Posterior vena cava (tissue), 2 donors: ENCODE measurements around the gene SWSAP1. TPM values are rescaled to one million over a fixed set of nuclear protein-coding genes. Genes with fewer than 3 reads are reported as not detected.
"Not testable (repeated sequence)": the region's sequence is repeated elsewhere in the genome, so short reads cannot be mapped to it uniquely, and the experiment has no call there.

Experiments used
- DNase-seq: peaks from one replicate; pipeline ENCODE4 v3.0.0-alpha.2; 2020; ENCODE audit warnings: low spot score
- intact Hi-C, 2 donors: fragments of 100-400 bp; cut with DNase I; formaldehyde crosslinking; loops; one replicate each; pipeline versions ENCODE4 v1.14.1 to v1.14.2; 2022 to 2023
- total RNA-seq, 2 donors: library from RNA; stranded (reverse); fragmentation: NEBNext Ultra II Directional; extraction: Animal tissue kit (Norgen Biotek cat#: 25700); gene quantifications; one replicate each; pipeline ENCODE4 v1.2.1, GENCODE V29; 2021
- donor health status: DM: yes; HTN: yes; CAD: no.
- donor health status: DM: yes; HTN: yes; CAD: no.

SWSAP1 gene
- total RNA-seq, 2 donors from 2014 or later = 1.2 to 1.8 TPM

GRCh38 chr19:11375143-11375948 is 880 bp downstream of the SWSAP1 start:
- intact Hi-C loops = no loop called here
- no peak for DNase-seq

GRCh38 chr19:11377237-11377636 is 2.8 kb downstream of the SWSAP1 start:
- DNase-seq = no peak
- intact Hi-C loops = no loop called here

- no peak for DNase-seq
- intact Hi-C loops = no loop called here
Measured at GRCh38 chr19:11377756-11378155, 3.3 kb downstream of the SWSAP1 start.

DNA sequence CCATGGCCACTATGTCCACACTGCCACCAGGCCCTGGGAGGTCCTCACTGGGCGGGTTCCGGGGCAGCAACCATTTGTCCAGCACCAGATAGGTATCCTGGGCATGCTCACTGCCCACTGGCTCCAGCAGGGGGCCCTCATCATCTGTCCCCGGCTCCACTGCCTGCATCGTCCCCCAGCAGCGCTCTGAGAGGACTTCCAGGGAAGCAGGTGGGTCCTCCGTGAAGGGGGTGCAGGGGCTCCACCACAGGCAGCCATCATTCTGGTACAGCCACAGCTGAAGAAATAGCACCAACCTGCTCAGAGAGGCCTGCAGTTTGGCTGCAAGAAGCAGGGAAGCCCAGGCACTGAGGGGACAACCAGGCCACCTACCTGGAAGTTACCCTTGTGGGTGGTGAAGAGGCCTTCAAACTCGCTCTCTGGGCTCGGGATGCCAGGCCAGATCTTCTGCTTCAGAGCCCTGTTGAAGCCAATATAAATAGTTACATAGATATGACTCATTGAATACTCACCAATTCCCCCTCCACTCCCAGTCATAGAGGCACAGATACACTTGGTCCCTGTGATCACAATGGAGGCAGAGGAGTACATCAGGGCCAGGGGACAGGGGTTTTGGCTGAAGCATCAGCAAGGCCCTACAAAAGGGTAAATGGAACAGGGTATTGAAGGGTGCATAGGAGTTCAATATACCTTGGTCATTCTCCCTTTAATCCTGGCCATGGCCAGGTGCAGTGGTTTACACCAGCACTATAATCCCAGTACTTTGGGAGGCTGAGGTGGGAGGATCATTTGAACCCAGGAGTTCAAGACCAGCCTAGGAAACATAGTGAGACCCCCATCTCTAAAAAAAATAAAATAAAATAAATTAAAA is 4.1 kb downstream of the SWSAP1 start:
- no peak for DNase-seq
- intact Hi-C loops = no loop called here

DNA sequence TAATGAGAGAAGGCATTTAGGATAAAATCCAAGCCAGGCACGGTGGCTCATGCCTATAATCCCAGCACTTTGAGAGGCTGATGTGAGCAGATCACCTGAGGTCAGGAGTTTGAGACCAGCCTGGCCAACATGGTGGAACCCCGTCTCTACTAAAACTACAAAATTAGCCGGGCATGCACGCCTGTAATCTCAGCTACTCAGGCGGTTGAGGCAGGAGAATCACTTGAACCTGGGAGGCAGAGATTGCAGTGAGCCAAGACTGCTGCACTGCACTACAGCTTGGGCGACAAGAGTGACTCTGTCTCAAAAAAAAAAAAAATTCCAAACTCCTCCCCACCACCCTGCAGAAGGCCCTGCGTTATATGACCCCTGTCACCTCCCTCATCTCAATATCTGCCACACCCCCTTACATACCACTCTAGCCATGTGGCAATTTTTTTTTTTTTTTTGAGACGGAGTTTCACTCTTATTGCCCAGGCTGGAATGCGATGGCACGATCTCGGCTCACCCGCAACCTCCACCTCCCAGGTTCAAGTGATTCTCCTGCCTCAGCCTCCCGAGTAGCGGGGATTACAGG is 4.9 kb downstream of the SWSAP1 start:
- DNase-seq, intact Hi-C loops: not testable (repeated sequence)

DNA sequence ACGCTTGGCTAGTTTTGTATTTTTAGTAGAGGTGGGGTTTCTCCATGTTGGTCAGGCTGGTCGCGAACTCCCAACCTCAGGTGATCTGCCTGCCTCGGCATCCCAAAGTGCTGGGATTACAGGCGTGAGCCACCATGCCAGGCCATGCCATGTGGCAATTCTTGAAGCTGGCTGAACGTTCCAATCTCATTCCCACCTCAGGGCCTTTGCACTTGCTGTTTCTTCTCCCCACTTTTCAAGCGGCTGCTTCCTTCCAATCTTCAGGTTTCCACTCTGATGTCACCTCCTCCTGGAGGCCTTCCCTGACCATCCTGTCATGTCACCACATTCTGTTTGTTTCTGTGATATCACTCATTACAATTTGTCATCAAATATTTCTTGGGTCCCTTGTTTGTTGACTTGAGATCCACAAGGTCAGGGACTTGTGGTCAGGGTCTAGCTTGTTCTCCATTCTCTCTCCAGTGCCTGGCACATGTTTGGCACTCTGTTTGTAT is 5.4 kb downstream of the SWSAP1 start:
- intact Hi-C loops = loop anchor here in 1 of 2 donors (10.0 kb wide), 1 partner anchor 105 kb away; the partner anchor contains the start of gene ELAVL3
- no peak for DNase-seq

GRCh38 chr19:11380653-11381537 is 6.4 kb downstream of the SWSAP1 start:
- peak; percentile 97 for DNase-seq
- intact Hi-C loops = loop anchor here in 1 of 2 donors (10.0 kb wide), 1 partner anchor 104 kb away; the partner anchor contains the start of gene ELAVL3

DNA sequence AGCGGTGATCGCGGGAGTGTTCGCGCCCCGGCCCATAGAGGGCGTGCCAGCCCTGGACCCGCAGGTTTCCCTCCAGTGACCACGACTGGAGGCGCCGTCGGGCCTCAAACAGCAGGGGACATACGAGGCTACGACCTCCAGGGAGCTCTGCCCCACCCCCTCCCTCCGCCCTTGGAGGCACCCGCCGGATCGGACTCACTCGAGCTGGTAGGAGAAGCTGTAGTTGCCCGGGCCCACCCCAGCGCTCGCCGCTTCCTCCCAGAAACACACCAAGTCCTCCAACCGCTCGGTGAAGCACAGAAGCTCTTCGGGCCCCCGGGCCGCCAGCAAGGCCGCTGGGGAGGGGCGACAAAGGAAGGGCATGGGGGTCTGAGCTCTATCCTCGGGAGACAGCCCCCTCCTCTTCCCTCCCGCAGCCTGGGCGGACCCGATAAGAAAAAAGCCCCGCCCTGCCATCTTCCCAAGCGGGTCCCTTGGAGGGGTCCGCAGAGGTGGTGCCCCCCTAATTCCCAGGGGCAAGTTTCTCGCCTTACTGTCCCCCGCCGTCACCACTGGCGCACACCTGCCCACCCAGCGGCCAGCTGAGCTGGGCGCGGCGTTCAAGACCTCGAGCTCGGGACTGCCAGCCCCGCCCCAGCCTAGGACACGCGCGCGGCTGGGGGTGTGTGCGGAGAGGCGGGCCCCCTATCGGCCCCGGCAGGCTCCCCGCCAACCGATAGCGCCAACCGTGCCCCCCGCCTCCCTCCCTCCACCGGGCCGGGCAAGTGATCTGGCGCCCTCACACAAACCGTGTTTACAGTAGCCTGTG is 8.6 kb downstream of the SWSAP1 start:
- intact Hi-C loops = loop anchor here in 1 of 2 donors (10.0 kb wide), 1 partner anchor 102 kb away; the partner anchor contains the start of gene ELAVL3
- peak; percentile 90 for DNase-seq

DNA sequence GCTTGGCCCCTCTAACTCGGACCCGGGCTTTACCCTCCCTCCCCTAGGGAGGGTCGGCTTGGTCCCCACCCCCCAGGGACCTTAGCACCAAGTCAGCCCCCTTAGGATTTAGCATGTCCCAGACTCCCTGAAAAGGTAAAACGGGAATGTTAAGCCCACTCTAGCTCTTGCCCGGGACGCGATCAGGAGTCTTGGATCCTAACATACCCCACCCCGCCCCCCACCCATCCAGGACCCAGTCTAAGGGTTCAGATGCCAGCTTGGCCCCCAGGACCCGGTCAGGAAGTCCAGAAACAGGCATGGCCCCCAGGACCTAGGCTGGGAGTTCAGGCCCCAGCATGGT is 9.2 kb downstream of the SWSAP1 start:
- DNase-seq = no peak
- intact Hi-C loops = loop anchor here in 1 of 2 donors (10.0 kb wide), 1 partner anchor 101 kb away; the partner anchor contains the start of gene ELAVL3

DNA sequence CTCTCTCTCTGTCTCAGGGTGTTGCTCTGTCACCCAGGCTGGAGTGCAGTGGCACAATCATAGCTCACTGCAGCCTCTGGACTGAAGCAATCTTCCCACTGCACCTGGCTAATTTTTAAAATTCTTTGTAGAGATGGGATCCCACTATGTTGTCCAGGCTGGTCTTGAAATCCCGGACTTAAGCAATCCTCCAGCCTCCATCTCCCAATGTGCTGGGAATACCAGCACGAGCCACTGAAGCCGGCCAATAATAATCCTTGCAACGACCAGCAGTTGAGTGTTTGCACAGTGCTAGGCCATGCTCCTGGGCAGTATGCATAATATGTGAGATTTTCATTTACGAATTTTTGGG is 10.3 kb downstream of the SWSAP1 start:
- DNase-seq = no peak
- intact Hi-C loops = loop anchor here in 1 of 2 donors (5.0 to 10.0 kb wide), 2 partner anchors 38 to 100 kb away; partner anchors contain the start of gene ELAVL3

- intact Hi-C loops = loop anchor here in 1 of 2 donors (5.0 to 10.0 kb wide), 2 partner anchors 35 to 97 kb away; partner anchors contain the start of gene ELAVL3
Measured at GRCh38 chr19:11387162-11388034, 12.9 kb downstream of the SWSAP1 start.

GRCh38 chr19:11390359-11390758 is 15.9 kb downstream of the SWSAP1 start:
- no peak for DNase-seq
- intact Hi-C loops = no loop called here

More at GRCh38 chr19:11387162-11388034, 12.9 kb downstream of the SWSAP1 start:
- no peak for DNase-seq

DNA sequence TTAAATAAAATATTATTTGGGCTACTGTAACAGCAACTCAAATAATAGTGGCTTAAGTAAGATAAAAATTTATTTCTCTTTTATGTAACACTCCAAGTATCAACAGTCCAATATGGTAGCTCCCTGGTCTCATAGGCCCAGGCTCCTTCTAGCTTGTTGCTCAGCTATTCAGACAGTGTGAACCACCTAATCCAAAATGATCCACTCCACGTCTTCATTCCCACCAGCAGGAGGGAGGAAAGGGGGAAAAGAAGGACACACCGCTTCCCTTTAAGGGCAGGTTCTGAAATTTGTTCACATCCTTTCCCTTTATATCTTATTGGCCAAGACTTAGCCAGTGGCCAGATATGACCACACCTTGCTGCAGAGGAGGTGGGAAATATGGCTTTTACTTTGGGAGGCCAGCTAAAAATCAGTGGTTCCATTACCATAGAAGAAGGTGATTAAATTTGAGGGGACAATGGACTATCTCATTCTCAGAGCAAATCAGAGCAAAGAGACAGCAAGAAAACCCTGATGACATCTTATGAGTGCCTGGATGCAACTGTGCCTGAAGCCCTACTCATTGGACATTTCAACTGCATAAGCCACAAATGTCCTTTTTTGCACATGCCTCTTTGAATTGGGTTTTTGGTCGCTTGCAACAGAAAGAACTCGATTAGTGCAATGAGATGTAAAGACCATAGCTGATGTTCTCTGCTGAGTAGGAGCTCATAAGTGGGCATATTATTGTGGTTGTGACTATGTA is 16.6 kb downstream of the SWSAP1 start:
- intact Hi-C loops = no loop called here
- DNase-seq = no peak

- intact Hi-C loops = no loop called here
- DNase-seq = no peak
Measured at GRCh38 chr19:11397089-11397610, 22.7 kb downstream of the SWSAP1 start.

DNA sequence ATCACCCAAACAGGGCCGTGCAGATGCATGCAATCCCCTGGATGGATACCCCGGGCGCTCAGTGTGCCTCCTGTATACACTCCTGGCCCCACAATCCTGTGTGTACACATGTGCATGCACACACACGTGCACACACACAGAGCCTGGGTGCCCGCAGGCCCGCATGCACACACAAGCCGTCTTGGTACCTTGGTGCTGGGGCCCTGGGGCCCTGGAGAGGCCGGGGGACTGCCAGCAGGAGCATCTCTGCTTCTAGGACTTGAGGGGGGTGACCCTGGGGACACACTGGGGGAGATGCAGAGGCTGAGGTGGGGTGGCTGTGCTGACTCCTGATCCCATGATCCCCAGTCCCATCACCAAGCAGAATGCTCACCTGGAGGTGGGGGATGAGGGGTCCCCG is 25.2 kb downstream of the SWSAP1 start:
- DNase-seq = no peak
- intact Hi-C loops = no loop called here

DNA sequence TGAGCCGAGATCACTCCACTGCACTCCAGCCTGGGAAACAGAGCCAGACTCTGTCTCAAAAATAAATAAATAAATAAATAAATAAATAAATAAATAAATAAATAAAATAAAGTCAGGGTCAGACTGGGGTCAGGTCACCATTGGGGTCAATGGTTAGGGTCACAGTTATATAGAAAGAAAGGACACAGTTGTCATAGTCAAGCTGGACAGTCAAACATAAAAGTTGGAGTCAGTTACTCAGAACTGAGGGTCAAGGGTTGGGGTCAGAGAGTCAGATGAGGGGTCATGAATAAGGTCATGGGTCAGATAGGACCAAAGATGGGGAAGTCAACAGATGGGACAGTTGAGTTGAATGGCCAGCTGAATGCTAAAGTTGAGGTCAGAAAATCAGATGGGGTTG is 26.3 kb downstream of the SWSAP1 start:
- no peak for DNase-seq
- intact Hi-C loops = no loop called here
